ENCODE data around the gene FAM20A.
"Not testable (repeated sequence)": the region's sequence is repeated elsewhere in the genome, so short reads cannot be mapped to it uniquely, and the experiment has no call there.

Gene FAM20A

GRCh38 chr17:68564415-68565111 is 36.6 kb downstream of the FAM20A start:
- no peak for DNase-seq

- DNase-seq: no peak
These were observed 38.4 kb downstream of the FAM20A start for GRCh38 chr17:68562736-68563135.

- DNase-seq: no peak
These were observed 40.0 kb downstream of the FAM20A start for GRCh38 chr17:68560966-68561720.

- DNase-seq: no peak
These were observed 41.9 kb downstream of the FAM20A start for GRCh38 chr17:68559316-68559715.

GRCh38 chr17:68556551-68556950 is 44.6 kb downstream of the FAM20A start:
- no peak for DNase-seq

GRCh38 chr17:68544111-68544915 is 56.9 kb downstream of the FAM20A start:
- DNase-seq: no peak

- no peak for DNase-seq
These were observed 58.3 kb downstream of the FAM20A start for GRCh38 chr17:68542698-68543463.

GRCh38 chr17:68541816-68542215 is 59.4 kb downstream of the FAM20A start:
- no peak for DNase-seq

GRCh38 chr17:68540981-68541380 is 60.2 kb downstream of the FAM20A start:
- DNase-seq: no peak

- no peak for DNase-seq
These were observed 61.4 kb downstream of the FAM20A start for GRCh38 chr17:68539548-68540467.

- DNase-seq: no peak
These were observed 65.2 kb downstream of the FAM20A start for GRCh38 chr17:68535922-68536321.

- no peak for DNase-seq
These were observed 66.5 kb downstream of the FAM20A start for GRCh38 chr17:68534695-68535088.

- no peak for DNase-seq
These were observed 67.1 kb downstream of the FAM20A start for GRCh38 chr17:68533887-68534694.

GRCh38 chr17:68532826-68533225 is 68.3 kb downstream of the FAM20A start:
- no peak for DNase-seq

GRCh38 chr17:68531252-68531651 is 69.9 kb downstream of the FAM20A start:
- no peak for DNase-seq

- DNase-seq: no peak
These were observed 73.9 kb downstream of the FAM20A start for GRCh38 chr17:68527314-68527713.

GRCh38 chr17:68526548-68526947 is 74.6 kb downstream of the FAM20A start:
- no peak for DNase-seq

GRCh38 chr17:68522266-68522665 is 78.9 kb downstream of the FAM20A start:
- DNase-seq: no peak

GRCh38 chr17:68519911-68520310 is 81.3 kb downstream of the FAM20A start:
- no peak for DNase-seq

GRCh38 chr17:68519051-68519450 is 82.1 kb downstream of the FAM20A start:
- not testable (repeated sequence) for DNase-seq

Data from T1000 (cell line).